Measurements from ENCODE around the gene NRAP.

The NRAP gene

GRCh38 chr10:113641702-113642101 lies 22.1 kb downstream of the NRAP start:
- DNase-seq, result no peak

DNA sequence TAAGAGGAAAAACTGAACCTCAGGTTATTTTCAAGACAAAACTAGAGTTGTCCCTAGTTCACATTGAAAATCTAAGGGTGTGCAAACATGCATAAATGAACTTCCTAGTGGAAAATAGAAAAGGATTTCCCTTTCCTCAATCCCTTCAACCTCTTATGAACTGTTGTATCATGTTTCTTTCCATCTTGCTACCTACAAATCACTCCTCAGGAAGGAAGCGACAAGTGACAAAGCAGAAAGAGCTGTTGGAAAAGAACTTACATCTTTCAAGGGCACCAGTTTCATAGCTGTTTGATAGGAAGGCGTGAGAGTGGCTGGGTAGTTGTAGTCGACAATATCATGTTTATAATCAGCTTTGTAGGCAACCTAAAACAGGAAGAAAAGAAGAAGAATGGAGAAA lies 23.9 kb downstream of the NRAP start:
- DNase-seq, result no peak

DNA sequence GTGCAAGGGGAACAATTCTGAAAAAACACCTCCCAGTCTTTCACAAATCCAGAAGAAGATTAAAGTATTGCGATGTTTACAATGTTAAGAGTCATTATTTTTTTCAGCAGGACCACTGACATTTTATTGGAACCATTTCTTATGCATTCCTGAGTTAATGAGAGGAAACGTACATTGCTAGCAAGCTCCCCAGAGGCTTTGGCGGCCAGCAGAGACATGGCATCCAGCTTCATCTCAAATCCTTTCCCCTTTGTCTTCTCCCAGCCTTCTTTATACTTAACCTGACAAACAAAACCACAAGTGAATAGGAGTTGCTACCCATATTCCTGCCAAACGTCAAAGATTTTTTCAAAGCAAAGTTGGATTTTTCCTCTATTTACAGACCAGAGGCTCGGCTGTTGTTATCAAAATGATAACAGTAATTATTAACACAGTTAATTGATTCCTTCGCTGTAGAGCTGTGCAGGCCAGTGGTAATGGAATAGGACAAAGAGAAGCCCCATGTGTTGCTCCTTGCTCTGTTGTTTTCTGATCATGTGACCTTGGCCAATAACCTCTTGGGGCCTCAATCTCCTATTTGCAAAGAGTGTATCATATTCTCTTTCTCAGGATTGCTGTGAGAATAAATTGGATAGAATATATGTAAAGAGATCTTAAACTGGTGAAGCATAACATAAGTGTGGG lies 32.0 kb downstream of the NRAP start:
- DNase-seq, result no peak

GRCh38 chr10:113630929-113631533 lies 32.8 kb downstream of the NRAP start:
- DNase-seq, result no peak

DNA sequence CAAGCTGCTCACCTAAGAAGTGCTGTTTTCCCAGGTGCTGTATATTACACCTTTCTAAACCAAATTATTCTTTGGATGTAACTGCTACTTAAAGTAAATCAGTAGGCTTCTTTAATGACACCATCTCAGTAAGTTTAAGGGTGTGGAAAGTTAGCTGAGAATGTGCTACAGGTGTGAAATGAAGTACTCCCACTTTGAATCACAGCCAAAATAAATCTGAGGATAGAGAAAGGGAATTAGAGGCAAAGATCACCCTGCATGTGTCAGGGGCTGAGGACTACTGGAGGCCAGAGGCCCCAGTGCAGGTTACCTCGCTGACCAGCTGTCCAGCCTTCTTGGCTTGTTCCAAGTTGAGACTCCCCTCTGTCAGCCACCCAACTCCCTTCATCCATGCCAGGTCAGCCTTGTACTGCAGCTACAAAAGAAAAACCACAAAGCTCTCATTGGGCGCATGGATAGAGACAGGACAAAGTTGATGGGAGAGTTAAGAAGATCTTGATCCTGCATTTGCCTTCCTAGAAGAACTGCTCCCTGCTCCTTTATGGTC lies 35.2 kb downstream of the NRAP start:
- DNase-seq, result no peak

DNA sequence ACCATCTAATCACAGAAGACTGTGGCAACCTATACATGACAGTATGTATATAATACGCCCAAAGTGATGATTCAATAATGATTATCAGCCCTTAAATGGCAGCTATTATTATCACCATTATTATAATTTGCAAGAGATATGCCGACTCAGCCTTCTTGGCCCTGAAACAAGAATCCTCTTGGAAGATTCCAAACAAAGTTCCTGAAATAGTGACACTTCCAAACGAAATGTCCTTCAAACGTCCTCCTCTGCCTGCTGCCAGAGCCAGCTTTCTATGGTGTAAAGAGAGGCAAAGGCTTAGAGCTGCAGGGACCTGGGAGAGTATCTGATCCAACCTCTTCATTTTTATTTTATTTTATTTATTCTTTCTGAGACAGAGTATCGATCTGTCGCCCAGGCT lies 36.0 kb downstream of the NRAP start:
- no peak for DNase-seq

DNA sequence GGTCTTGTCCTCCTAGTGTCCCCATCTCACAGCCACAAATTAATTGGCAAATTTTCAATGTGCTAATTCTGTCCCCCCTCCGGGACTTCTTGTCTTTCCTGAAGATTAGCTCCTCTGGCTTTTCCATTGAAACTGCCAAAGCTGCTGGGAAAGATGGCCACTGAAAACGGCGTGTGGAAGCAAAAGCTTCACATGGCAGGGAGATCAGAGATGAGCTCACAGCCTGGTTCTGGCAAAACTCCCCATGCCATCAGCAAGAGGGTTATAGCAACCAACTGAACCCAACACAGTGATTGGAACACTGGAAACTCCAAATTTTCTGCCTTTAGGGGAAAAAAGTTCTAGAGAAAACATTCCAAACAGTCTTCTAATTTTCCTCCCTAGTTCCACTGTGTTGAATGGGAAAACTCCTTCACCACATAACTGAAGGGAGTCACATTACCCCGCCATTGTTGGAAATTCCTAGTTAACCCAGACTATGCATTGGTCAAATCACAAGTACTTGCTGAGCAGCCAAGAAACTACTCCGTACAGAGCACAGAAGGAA lies 37.0 kb downstream of the NRAP start:
- no peak for DNase-seq

- no peak for DNase-seq
These were observed 38.2 kb downstream of the NRAP start for GRCh38 chr10:113625461-113626186.

- DNase-seq, result no peak
These were observed 41.0 kb downstream of the NRAP start for GRCh38 chr10:113622831-113623230.

DNA sequence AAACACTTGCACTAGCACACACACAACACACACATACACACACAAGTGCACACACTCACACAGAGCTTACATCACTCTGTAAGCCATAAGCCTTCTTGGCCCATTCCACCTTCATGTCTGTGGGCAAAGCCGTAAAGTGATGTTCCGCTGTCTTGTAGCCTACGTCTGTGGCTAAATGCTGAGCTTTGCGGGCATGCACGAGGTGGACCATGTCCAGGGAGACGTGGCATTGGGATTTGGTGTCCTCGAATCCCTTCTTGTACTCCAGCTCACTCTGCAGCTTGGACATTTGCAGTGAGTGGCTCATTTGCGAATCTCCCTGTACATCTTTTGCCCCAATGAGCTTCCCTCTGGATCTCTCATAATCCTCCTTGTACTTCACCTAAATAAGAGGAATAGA lies 42.0 kb downstream of the NRAP start:
- DNase-seq, result no peak

DNA sequence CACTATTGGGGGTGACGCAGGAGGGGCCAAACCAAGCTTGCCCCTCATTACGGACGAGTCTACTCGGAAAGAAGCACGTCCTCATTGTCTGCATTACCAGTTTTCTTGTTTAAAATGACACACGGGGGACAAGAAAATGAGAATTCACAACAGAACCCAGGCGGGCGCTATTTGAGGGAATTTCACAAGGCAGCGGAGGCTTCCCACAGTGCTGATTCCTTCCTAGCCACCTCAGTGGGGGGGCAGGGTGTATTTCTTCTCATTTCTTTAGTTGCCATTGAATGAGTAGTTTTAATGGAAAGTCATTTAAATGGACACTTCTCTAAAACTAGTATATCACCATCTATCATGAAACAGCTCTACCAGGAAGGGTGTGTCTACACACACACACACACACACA lies 42.9 kb downstream of the NRAP start:
- no peak for DNase-seq

DNA sequence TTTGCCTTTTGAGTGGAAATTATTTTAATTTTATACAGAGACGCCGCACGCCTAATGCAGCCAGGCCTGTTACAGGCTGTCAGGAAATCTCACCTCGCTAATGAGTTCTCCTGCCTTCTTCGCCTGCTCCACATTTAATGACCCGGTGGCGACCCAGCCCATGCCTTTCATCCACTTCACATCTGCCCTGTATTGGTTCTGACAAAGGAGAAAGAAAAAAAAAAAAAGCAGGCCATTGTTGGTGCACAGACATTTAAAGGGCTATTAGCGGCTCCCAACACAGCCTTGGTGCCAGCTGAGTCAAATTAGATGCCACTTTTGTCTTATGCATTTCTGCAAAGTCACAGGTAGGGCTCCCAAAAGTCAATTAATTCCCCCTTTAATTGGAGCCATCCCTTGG lies 43.3 kb downstream of the NRAP start:
- no peak for DNase-seq

DNA sequence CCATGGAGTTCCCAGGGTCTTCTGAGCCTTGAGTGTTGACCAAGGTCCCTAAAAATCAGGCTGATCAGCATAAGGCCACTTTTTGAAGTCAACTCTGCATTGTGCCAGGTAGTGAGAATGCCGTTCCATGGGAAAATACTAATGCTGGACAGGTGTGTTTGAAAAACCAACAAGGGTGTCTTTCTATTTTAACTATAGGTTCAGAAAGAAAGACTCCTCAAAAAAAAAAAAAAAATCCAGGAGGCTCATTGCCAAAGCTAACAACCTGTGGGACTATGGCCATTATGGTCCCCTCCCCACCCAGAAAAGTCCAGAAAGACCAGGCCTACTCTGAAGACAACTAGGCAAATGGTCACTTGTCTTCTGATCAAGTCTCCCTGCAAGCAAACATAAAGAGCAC lies 44.4 kb downstream of the NRAP start:
- DNase-seq, result no peak

- DNase-seq, result no peak
These were observed 45.5 kb downstream of the NRAP start for GRCh38 chr10:113618338-113618737.

- no peak for DNase-seq
These were observed 46.8 kb downstream of the NRAP start for GRCh38 chr10:113617086-113617485.

DNA sequence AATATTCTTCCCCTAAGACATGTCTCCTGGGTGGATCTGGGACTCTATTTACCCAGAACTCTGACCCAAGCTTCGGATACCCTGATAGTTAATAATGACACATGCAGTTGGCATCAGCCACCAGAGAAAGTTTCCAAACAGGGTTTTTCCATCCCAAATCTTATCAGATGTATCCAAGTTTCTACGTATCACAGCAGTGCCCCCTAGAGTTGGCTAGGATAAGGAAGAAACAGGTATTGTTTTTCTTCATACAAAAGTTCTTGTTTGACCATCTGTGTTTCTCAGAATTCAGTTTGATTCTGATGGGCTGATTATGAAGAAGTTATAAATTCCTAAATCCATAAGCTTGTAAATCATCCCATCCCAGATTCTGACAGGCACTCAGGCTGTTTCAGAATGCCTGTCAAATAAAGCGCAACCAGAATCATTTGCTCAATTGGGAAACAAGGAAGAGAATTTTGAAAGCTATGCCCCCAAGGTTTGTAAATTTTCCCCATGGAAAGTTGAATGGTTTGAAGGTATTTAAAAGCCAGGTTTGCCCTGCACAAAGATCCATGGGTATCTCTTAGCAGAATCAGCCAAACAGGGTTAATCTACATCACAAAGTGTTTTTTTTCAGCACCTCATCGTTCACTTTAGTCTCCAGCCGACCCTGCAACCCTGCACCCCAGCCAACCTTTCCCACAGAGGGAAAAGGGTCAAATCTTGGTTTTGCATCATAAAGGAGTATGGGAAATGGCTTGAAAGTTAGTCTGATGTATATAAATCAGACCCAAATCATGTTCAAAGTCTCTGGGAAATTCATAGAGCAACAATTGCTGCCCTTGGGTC lies 47.4 kb downstream of the NRAP start:
- DNase-seq, result no peak

GRCh38 chr10:113613977-113614690 lies 49.7 kb downstream of the NRAP start:
- DNase-seq, result no peak

DNA sequence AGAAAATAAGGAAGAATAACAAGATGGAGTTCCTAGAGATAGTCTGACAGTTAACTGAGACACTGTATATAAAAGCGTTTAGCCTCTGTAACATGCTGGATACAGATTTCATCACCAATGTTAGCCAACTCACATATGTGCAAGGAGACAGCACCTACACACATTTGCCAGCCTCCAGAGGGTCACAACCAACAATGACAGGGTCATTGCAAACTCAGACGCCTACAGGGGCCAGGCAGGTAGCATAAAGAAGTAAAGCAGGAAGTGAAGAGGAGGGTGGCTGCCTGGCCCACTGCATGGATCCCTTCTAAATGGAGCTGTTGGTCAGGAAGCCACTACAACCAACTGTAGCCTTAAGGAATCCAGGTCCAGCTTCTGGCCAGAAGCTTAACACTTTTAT lies 50.4 kb downstream of the NRAP start:
- DNase-seq, result no peak

- DNase-seq, result no peak
These were observed 51.7 kb downstream of the NRAP start for GRCh38 chr10:113612154-113612553.

GRCh38 chr10:113610631-113611601 lies 52.9 kb downstream of the NRAP start:
- DNase-seq, result peak; percentile 20
